Esophagus squamous epithelium (tissue), 5 donors: ENCODE measurements around the gene PXYLP1. TPM values are rescaled to one million over a fixed set of nuclear protein-coding genes. Genes with fewer than 3 reads are reported as not detected.
A peak's percentile ranks its signal among the peaks of the same experiment; 100 is the strongest.

Source experiments
- DNase-seq: peaks from one replicate; lab custom pipeline; 2025; lab: John Stamatoyannopoulos, UW
- H3K27ac ChIP-seq, 4 donors: fragments of 200-600 bp; sonication (generic); one replicate each; pipeline ENCODE4 v1.5.1; 2016 to 2019; ENCODE audit warnings: mild to moderate bottlenecking in 1 of 4
- H3K27me3 ChIP-seq, 4 donors: fragments of 200-600 bp; sonication (generic); 1 replicate in 3 of 4; 2 replicates in 1 of 4; pipeline versions ENCODE4 v1.5.1 to v1.6.0; 2017 to 2021; ENCODE audit warnings: antibody characterized with exemption in 1 of 4
- H3K36me3 ChIP-seq, 3 donors: fragments of 200-600 bp; sonication (generic); one replicate each; pipeline ENCODE4 v1.5.1; 2016 to 2019
- H3K4me1 ChIP-seq, 3 donors: fragments of 200-600 bp; sonication (generic); one replicate each; pipeline ENCODE4 v1.5.1; 2017 to 2019
- H3K4me3 ChIP-seq, 4 donors: fragments of 200-600 bp; sonication (generic); 1 replicate in 3 of 4; 2 replicates in 1 of 4; pipeline ENCODE4 v1.5.1; 2016 to 2019; ENCODE audit warnings: mild to moderate bottlenecking in 2 of 4, moderate library complexity in 1 of 4
- H3K9me3 ChIP-seq, 3 donors: fragments of 200-600 bp; sonication (generic); one replicate each; pipeline ENCODE4 v1.5.1; 2016 to 2019
- CTCF ChIP-seq, 6 experiments: fragments of 450-650 bp in 4 of 6; fragments of 200-600 bp in 2 of 6; sonication (generic) in 2 of 6; IDR thresholded peaks; one replicate each; pipeline ENCODE4 v1.5.1; 2016 to 2019; ENCODE audit warnings: antibody characterized with exemption in 6 of 6, mild to moderate bottlenecking in 4 of 6, moderate library complexity in 4 of 6
- POLR2A ChIP-seq, 4 donors: fragments of 450-650 bp; IDR thresholded peaks; one replicate each; pipeline ENCODE4 v1.6.1; 2017; ENCODE audit warnings: antibody characterized with exemption in 4 of 4, mild to moderate bottlenecking in 4 of 4, moderate library complexity in 3 of 4
- WGBS, 2 donors: methylation state at CpG; one replicate each; pipeline ENCODE4 v1.1.5; 2018; 5-methylcytosine and 5-hydroxymethylcytosine counted together
- intact Hi-C: fragments of 100-400 bp; cut with DNase I; formaldehyde crosslinking; loops from one replicate; pipeline ENCODE4 v1.15.0; 2022
- total RNA-seq, 4 donors: library from RNA; depleted of rRNA; stranded (reverse); fragments of >200 nt; gene quantifications; one replicate each; pipeline ENCODE4 v1.1.0, GENCODE V29; 2016
- donor health status: DM: yes; HTN: yes; CAD: no.

The PXYLP1 gene
- total RNA-seq, 4 donors from 2014 or later = 2.9 to 7.8 (median 4.1) TPM

- 56 to 58% methylated on average over 5 of the region's 5 CpGs for WGBS, 2 donors
- H3K4me3 ChIP-seq = no peak overlapping the region
- no peaks in the 10 kb centered on the region for H3K36me3 ChIP-seq
- no peak for DNase-seq
- intact Hi-C loops = no loop called here
- H3K9me3 ChIP-seq = no peaks in the 10 kb centered on the region
- peaks cover 0 to 27% (median 0%) of the 10 kb centered on the region in 3 donors for H3K4me1 ChIP-seq
- H3K27ac ChIP-seq = no peak overlapping the region
- TF ChIP-seq POLR2A (IDR thresholded peaks at IDR 0.05) (no peak), CTCF (IDR thresholded peaks at IDR 0.05) (no peak)
- no peaks in the 10 kb centered on the region for H3K27me3 ChIP-seq
Measured at GRCh38 chr3:141239511-141240281, 8.1 kb downstream of the PXYLP1 start.

GRCh38 chr3:141240286-141240685 lies 8.7 kb downstream of the PXYLP1 start:
- H3K9me3 ChIP-seq = no peaks in the 10 kb centered on the region
- 63 to 75% methylated on average over 1 of the region's 1 CpG for WGBS, 2 donors
- no peak overlapping the region for H3K4me3 ChIP-seq
- no peak for DNase-seq
- no peaks in the 10 kb centered on the region for H3K36me3 ChIP-seq
- H3K27me3 ChIP-seq = no peaks in the 10 kb centered on the region
- TF ChIP-seq CTCF (IDR thresholded peaks at IDR 0.05) = no peak
- TF ChIP-seq POLR2A (IDR thresholded peaks at IDR 0.05) = no peak
- H3K27ac ChIP-seq = no peak overlapping the region
- H3K4me1 ChIP-seq = peaks cover 0 to 27% (median 0%) of the 10 kb centered on the region in 3 donors
- intact Hi-C loops = no loop called here

- Histone ChIP-seq H3K4me1 (peaks cover 0 to 27% (median 0%) of the 10 kb centered on the region in 3 donors), H3K4me3 (no peak overlapping the region), H3K27me3 (no peaks in the 10 kb centered on the region), H3K27ac (peak overlapping the region in 1 of 4 donors; percentile 37), H3K36me3 (no peaks in the 10 kb centered on the region), H3K9me3 (no peaks in the 10 kb centered on the region)
- 64 to 87% methylated on average over 5 of the region's 5 CpGs for WGBS, 2 donors
- no peak for DNase-seq
- TF ChIP-seq POLR2A (IDR thresholded peaks at IDR 0.05) (no peak), CTCF (IDR thresholded peaks at IDR 0.05) (no peak)
- intact Hi-C loops = no loop called here
Measured at GRCh38 chr3:141240687-141241615, 9.3 kb downstream of the PXYLP1 start.

- no peaks in the 10 kb centered on the region for H3K9me3 ChIP-seq
- no peak for DNase-seq
- TF ChIP-seq CTCF (IDR thresholded peaks at IDR 0.05) (no peak), POLR2A (IDR thresholded peaks at IDR 0.05) (no peak)
- H3K4me1 ChIP-seq = peaks cover 0 to 27% (median 0%) of the 10 kb centered on the region in 3 donors
- 49 to 77% methylated on average over 5 to 9 of the region's 12 CpGs for WGBS, 2 donors
- intact Hi-C loops = no loop called here
- H3K27ac ChIP-seq = peak overlapping the region in 2 of 4 donors; percentile 32 to 37
- H3K4me3 ChIP-seq = no peak overlapping the region
- H3K36me3 ChIP-seq = no peaks in the 10 kb centered on the region
- H3K27me3 ChIP-seq = no peaks in the 10 kb centered on the region
Measured at GRCh38 chr3:141241616-141242376, 10.2 kb downstream of the PXYLP1 start.
